ENCODE results near the gene HOXA1.

- TF ChIP-seq SIN3A (IDR thresholded peaks at IDR 0.05; ENCODE audit: borderline replicate concordance, insufficient read depth, low read length) = no peak
- no peak for TF ChIP-seq TAF1 (IDR thresholded peaks at IDR 0.05; ENCODE audit: borderline replicate concordance, insufficient read depth, low read length)
- TF ChIP-seq REST (IDR thresholded peaks at IDR 0.05; ENCODE audit: insufficient read depth in 1 of 2, low read depth in 2 of 2, low read length in 2 of 2) = no peak
Measured at GRCh38 chr7:27129729-27130539, 34.1 kb upstream of the HOXA1 start.
